Stimulated activated CD8-positive, alpha-beta memory T cell treated with anti-CD3 and anti-CD28 coated beads, Interleukin-7, amount 100 ng/mL, for 1 hour (primary cell): ENCODE results near the gene NOB1.
"Not testable (repeated sequence)": the region's sequence is repeated elsewhere in the genome, so short reads cannot be mapped to it uniquely, and the experiment has no call there.

Source experiments
- DNase-seq, 2 donors: peaks; one replicate each; pipeline ENCODE4 v3.0.0-alpha.2; 2020; ENCODE audit warnings: low read depth in 2 of 2

The NOB1 gene

DNA sequence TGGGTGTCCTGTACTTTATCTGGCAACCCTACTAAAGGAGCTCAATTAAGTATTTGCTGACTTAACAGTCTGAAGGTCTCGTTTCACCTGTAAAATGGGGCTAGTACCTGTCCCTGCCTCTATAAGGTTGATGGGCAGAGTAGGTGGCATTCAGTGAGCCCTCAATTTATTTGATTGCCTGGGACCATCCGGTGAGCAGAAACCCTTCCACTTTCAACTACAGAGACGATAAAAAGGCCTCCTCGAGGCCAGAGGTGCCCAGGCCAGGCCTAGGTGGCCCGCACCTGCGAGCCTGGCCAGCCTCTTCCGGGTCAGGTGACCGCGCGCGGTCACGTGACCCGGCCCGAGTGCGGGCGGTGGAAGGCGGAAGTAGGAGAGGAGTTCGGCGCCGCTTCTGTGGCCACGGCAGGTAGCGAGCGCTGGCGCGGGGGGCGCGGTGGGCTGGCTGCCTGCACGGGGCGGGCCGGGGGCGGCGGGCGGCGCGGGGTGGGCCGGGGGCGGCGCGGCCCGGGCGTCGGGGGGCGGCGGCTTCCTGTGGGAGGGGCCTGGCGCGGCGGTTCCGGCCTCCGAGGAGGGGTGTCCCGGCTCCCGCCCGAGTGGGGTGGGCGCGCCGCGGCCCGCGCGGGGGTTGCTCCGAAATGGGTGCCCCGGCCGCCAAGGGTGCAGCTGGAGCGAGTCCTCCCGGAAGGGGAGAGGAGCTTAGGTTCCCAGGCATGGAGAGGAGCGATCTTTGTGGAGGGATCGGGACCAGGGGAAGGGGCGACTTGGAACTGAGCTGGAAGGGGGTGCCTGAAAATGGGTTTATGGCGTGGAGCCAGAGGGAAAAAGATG is 7.5 kb upstream of the NOB1 start, which contains the start of gene WWP2:
TSS of gene WWP2 (plus strand) at position 350 of the 831 bp plus-strand sequence. CDS start 24,679 bp downstream, outside the sequence.
- DNase-seq: peak; percentile 47 to 48

- DNase-seq: not testable (repeated sequence)
These were observed 2.6 kb upstream of the NOB1 start for GRCh38 chr16:69757375-69757774.

- DNase-seq: no peak
These were observed 2.0 kb upstream of the NOB1 start for GRCh38 chr16:69756705-69757104.

GRCh38 chr16:69754143-69754468 is 620 bp downstream of the NOB1 start:
- no peak for DNase-seq

GRCh38 chr16:69748694-69749345 is 5.9 kb downstream of the NOB1 start:
- DNase-seq: no peak

GRCh38 chr16:69747115-69747514 is 7.6 kb downstream of the NOB1 start:
- no peak for DNase-seq

GRCh38 chr16:69745959-69746358 is 8.8 kb downstream of the NOB1 start:
- DNase-seq: no peak

DNA sequence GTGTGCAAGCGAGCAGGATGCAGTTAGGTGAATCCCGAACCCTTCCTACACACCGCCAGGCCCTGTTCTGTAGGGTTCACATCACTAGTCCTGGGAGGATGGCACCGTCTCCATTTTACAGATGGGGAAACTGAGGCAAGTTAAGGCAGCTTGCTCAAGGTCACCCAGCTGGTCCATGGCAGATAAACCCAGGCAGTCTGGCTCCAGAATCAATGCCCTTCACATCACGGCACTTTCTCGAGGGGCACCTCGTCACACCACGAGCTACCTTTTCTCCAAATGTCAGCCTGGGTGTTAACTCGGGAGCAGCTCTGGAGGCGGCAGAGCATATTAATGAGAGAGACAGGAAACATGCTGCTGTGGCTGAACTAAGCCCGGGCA is 9.5 kb downstream of the NOB1 start:
- DNase-seq: no peak

GRCh38 chr16:69744363-69745231 is 10.1 kb downstream of the NOB1 start:
- DNase-seq: no peak

- no peak for DNase-seq
These were observed 12.5 kb downstream of the NOB1 start for GRCh38 chr16:69741951-69742904.

GRCh38 chr16:69741519-69741918 is 13.2 kb downstream of the NOB1 start:
- DNase-seq: no peak

- DNase-seq: no peak
These were observed 22.6 kb downstream of the NOB1 start for GRCh38 chr16:69732101-69732500.

DNA sequence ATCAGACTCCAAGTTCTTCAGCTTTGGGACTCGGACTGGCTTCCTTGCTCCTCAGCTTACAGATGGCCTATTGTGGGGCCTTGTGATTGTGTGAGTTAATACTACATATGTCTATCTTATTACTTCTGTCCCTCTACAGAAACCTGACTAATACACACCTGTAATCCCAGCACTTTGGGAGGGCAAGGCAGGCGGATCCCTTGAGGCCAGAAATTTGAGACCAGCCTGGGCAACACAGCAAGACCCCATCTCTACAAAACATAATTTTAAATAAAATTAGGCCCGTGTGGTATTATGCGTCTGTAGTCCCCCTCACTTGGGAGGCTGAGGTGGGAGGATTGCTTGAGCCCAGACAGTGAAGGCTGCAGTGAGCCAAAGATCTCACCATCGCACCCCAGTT is 23.4 kb downstream of the NOB1 start:
- not testable (repeated sequence) for DNase-seq

DNA sequence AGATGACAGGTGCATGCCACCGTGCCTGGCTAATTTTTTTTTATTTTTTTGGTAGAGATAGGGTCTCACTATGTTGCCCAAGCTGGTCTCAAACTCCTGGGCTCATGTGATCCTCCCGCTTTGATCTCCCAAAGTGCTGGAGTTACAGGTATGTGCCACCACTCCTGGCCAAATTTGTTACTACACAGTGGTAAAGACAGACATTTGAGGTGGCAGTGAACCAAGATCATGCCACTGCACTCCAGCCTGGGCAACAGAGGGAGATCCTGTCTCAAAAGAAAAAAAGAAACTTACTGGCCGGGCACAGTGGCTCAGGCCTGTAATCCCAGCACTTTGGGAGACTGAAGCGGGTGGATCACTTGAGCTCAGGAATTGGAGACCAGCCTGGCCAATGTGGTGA is 25.7 kb downstream of the NOB1 start:
- DNase-seq: not testable (repeated sequence)

GRCh38 chr16:69727916-69728270 is 26.8 kb downstream of the NOB1 start:
- no peak for DNase-seq

DNA sequence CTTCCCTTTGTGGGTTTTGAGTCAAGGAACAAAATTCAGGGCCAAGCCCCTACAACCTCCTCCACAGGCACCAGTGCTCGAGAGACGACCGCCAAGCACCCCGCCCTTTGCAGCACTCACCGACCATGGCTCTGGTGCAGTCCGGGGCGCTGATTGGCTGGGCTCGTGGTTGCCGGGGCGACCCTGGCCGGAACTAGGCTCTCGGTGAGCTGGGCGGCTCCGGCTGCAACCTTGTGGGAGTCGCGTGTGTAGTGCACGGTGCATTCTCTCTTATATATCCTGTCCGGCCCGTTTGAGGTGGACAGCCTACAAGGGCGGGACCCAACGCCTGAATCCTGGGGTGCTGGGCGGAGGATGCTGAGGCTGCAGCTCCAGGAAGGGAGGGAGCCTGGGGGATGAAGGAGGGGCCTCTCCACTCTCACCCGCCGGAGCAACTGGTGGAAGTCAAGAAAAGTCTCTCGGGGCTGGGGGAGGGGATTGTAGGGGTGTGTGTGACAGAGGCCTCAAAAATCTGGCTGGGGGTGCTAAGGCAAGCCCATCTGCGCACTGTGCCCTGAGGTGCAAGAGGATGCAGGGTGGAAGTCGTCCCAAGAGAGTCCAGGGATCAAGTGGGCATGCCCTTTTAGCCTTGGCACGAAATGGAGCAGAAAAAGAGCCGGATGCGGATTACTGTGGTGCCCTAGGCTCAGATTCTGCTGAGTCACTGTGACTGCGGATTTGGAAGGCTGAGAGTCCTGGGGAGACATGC is 28.2 kb downstream of the NOB1 start, which contains the start of gene NQO1:
TSS of gene NQO1 (minus strand) at position 248 of the 748 bp plus-strand sequence. CDS start at position 127, 121 bp downstream.
- peak; percentile 68 to 69 for DNase-seq

GRCh38 chr16:69725480-69726312 is 29.0 kb downstream of the NOB1 start:
- no peak for DNase-seq

DNA sequence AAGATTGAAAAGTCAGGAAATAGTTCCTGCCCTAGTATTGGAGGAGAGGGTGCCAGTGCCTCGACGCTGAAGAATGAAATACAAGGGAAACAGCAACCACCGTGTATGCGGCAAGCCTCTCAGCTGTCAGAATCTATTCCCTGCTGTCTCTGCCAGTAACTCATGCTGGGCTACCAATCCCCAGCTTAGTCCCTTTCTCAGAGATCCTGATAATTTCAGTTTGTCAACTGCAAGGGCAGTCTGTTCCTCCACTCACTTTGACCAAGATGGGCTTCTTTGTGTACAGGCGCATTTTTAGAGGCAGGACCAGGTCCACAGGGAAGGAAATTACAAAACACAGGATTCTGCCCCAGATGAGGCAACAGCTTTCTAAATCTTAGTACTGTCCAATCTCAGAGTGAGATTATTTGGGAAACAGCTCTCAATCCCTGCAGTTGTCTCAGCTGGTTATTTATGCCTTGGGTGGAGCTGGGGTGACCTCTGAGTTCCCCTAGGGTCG is 29.7 kb downstream of the NOB1 start:
- DNase-seq: no peak

DNA sequence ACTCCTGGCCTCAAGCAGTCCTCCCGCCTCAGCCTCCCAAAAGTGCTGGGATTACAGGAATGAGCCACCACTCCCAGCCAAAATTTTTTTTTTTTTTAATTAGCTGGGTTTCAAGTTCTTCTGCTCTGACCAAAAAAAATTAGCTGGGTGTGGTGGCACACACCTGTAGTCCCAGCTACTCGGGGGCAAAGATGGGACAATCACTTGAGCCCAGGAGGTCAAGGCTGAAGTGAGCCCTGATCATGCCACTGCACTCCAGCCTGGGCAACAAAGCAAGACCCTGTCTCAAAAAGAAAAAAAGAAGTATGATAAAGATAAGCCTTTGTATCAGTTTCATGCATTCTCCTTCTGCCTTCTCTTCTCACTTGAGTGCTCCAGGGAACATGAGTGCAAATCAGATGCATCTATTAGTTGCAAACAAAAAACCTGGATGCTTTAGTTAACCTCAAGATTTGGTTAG is 30.3 kb downstream of the NOB1 start:
- no peak for DNase-seq
